ENCODE measurements around the gene ARTN.
A peak's percentile ranks its signal among the peaks of the same experiment; 100 is the strongest.

Gene ARTN

DNA sequence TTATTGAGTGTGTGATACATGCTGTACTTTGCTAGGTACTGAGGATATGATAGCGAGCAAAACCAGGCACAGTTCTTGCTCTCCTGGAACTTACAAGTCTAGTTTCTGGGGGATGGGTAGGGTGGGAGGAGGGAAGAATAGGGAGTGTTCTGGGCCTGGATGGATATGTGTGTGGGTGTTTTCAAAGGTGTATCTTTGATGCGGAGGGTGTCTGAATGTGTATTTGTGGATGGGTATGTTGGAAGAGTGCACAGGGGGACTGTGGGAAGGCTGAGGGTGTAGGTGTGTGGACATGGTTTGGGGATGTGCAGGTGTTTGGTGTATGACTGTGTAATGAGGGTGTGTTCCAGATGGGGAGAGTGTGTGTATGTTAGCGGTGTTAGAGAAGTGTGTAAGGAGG, 31.7 kb downstream of the ARTN start:
- Histone ChIP-seq H3K4me3 (ENCODE audit: low read length) (no peak overlapping the region), H4K20me1 (ENCODE audit: insufficient read depth, low read length) (no peaks in the 10 kb centered on the region), H3K9ac (ENCODE audit: low read length) (no peak overlapping the region), H3K79me2 (ENCODE audit: low read length) (peaks cover 5% of the 10 kb centered on the region), H3K36me3 (replicated peaks; ENCODE audit: low read depth, low read length) (no peaks in the 10 kb centered on the region), H2AFZ (ENCODE audit: low read depth, low read length) (no peak overlapping the region), H3K27me3 (ENCODE audit: low read depth, low read length) (no peaks in the 10 kb centered on the region), H3K9me3 (ENCODE audit: insufficient read depth, low read length) (no peaks in the 10 kb centered on the region), H3K27ac (ENCODE audit: low read length) (no peak overlapping the region), H3K4me2 (ENCODE audit: low read length) (no peak overlapping the region), H3K4me1 (ENCODE audit: low read length) (peaks cover 4% of the 10 kb centered on the region; the same call in 1 of the 2 replicates)
- TF ChIP-seq, protein P1, sequence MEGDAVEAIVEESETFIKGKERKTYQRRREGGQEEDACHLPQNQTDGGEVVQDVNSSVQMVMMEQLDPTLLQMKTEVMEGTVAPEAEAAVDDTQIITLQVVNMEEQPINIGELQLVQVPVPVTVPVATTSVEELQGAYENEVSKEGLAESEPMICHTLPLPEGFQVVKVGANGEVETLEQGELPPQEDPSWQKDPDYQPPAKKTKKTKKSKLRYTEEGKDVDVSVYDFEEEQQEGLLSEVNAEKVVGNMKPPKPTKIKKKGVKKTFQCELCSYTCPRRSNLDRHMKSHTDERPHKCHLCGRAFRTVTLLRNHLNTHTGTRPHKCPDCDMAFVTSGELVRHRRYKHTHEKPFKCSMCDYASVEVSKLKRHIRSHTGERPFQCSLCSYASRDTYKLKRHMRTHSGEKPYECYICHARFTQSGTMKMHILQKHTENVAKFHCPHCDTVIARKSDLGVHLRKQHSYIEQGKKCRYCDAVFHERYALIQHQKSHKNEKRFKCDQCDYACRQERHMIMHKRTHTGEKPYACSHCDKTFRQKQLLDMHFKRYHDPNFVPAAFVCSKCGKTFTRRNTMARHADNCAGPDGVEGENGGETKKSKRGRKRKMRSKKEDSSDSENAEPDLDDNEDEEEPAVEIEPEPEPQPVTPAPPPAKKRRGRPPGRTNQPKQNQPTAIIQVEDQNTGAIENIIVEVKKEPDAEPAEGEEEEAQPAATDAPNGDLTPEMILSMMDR (IDR thresholded peaks at IDR 0.05; ENCODE audit: low read depth, low read length) = no peak
- no peak for TF ChIP-seq EZH2phosphoT487 (IDR thresholded peaks at IDR 0.05; ENCODE audit: low read depth)

DNA sequence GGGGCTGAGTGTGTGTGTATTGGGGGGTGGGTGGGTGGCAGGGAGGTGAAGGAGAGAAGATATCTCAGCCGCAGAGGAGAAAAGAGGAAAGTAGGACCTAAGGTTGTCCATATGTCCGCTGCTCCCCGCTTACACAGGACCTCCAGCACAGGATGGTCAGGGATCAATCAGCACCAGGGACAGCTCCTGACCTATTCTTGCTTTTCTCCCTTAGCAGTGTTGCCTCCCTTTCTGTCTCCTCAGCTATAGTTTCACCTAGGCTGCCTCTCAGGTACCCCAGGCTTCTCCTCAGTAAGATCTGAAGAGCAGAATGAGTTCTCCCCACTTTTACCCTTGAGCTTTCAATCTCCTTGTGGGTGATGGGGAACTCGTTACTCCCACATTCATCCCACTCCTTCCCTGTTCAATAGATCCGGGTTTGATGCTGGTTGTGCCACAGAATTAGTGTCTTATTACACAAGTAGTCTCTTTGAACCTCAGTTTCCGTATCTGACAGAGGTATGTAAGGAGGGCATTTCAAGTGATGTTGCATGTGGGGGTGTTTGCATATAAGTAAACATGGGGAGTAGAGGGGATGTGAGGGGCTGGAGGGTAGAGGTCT, 34.8 kb downstream of the ARTN start:
- H3K79me2 ChIP-seq (ENCODE audit: low read length) = peaks cover 17% of the 10 kb centered on the region
- no peak overlapping the region for H3K4me3 ChIP-seq (ENCODE audit: low read length)
- H3K4me1 ChIP-seq (ENCODE audit: low read length) = peaks cover 9% of the 10 kb centered on the region
- no peak overlapping the region for H3K27ac ChIP-seq (ENCODE audit: low read length)
- no peaks in the 10 kb centered on the region for H3K36me3 ChIP-seq (replicated peaks; ENCODE audit: low read depth, low read length)
- no peak for TF ChIP-seq EZH2phosphoT487 (IDR thresholded peaks at IDR 0.05; ENCODE audit: low read depth)
- TF ChIP-seq, protein P1 (IDR thresholded peaks at IDR 0.05; ENCODE audit: low read depth, low read length) = no peak
- H2AFZ ChIP-seq (ENCODE audit: low read depth, low read length) = no peak overlapping the region
- H4K20me1 ChIP-seq (ENCODE audit: insufficient read depth, low read length) = no peaks in the 10 kb centered on the region
- no peak overlapping the region for H3K4me2 ChIP-seq (ENCODE audit: low read length)
- H3K27me3 ChIP-seq (ENCODE audit: low read depth, low read length) = no peaks in the 10 kb centered on the region
- H3K9me3 ChIP-seq (ENCODE audit: insufficient read depth, low read length) = no peaks in the 10 kb centered on the region
- no peak overlapping the region for H3K9ac ChIP-seq (ENCODE audit: low read length)

DNA sequence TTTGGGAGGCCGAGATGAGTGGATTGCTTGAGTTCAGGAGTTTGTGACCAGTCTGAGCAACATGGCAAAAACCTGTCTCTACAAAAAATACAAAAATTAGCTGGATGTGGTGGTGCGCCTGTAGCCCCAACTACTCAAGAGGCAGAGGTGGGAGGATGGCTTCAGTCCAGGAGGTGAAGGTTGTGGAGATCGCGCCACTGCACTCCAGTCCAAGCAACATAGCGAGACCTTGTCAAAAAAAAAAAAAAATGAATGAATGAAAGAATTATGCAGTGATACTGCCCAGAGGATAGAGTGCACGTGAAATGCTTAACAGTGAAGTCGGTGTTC, 35.8 kb downstream of the ARTN start:
- Histone ChIP-seq H3K4me3 (ENCODE audit: low read length) (peak overlapping the region; percentile 97), H3K9me3 (ENCODE audit: insufficient read depth, low read length) (no peaks in the 10 kb centered on the region), H3K27ac (ENCODE audit: low read length) (no peak overlapping the region), H3K4me1 (ENCODE audit: low read length) (peaks cover 15% of the 10 kb centered on the region), H3K36me3 (replicated peaks; ENCODE audit: low read depth, low read length) (no peaks in the 10 kb centered on the region), H3K9ac (ENCODE audit: low read length) (no peak overlapping the region), H2AFZ (ENCODE audit: low read depth, low read length) (no peak overlapping the region), H4K20me1 (ENCODE audit: insufficient read depth, low read length) (no peaks in the 10 kb centered on the region), H3K4me2 (ENCODE audit: low read length) (peak overlapping the region; percentile 81), H3K27me3 (ENCODE audit: low read depth, low read length) (no peaks in the 10 kb centered on the region), H3K79me2 (ENCODE audit: low read length) (peaks cover 17% of the 10 kb centered on the region)
- TF ChIP-seq, protein P1 (IDR thresholded peaks at IDR 0.05; ENCODE audit: low read depth, low read length) = no peak
- TF ChIP-seq EZH2phosphoT487 (IDR thresholded peaks at IDR 0.05; ENCODE audit: low read depth) = no peak

DNA sequence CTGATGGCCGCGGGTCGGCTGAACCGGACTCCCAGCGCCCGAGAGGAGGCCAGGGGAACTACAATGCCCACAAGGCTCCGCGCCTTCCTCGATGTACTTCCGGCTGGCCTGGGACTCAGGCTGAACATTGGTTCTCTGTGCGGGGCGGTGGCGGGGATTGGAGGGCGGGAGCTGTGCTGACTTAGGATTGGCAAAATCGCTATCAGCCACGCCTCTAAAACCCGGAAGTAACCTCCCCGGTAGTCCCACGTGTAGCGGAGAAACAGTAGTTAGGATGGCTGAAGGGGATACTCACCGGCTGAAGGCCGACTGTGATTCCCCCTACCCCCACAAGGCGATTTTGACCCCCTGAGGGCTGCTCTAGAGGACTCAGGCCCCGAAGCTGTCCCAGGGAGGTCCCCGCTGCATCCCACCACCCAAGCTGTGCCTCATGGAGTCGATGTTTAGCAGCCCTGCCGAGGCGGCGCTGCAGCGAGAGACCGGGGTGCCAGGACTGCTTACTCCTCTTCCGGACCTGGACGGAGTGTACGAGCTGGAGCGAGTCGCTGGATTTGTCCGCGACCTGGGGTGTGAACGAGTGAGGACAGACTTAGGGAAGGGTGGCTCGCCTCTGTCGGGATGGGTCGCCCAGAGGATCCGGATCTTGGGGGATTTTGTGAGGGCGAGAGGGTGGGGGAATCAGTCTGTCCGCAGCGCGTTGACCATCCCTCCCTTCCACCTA, 36.3 kb downstream of the ARTN start, which contains the start of gene DPH2:
DPH2 (plus strand) TSS at position 265 of the 721 bp plus-strand sequence; CDS start at position 431, 166 bp downstream.
- Histone ChIP-seq H3K4me1 (ENCODE audit: low read length) (peaks cover 15% of the 10 kb centered on the region), H3K9ac (ENCODE audit: low read length) (peak within 1 kb of the TSS; percentile 77), H3K9me3 (ENCODE audit: insufficient read depth, low read length) (no peaks in the 10 kb centered on the region), H3K4me3 (ENCODE audit: low read length) (peak within 1 kb of the TSS; percentile 97), H4K20me1 (ENCODE audit: insufficient read depth, low read length) (no peaks in the 10 kb centered on the region), H3K4me2 (ENCODE audit: low read length) (peak within 1 kb of the TSS; percentile 93), H3K27me3 (ENCODE audit: low read depth, low read length) (no peaks in the 10 kb centered on the region), H3K79me2 (ENCODE audit: low read length) (peaks cover 19% of the 10 kb centered on the region), H2AFZ (ENCODE audit: low read depth, low read length) (no peak within 1 kb of the TSS), H3K27ac (ENCODE audit: low read length) (no peak within 1 kb of the TSS), H3K36me3 (replicated peaks; ENCODE audit: low read depth, low read length) (no peaks in the 10 kb centered on the region)
- TF ChIP-seq EZH2phosphoT487 (IDR thresholded peaks at IDR 0.05; ENCODE audit: low read depth) = no peak
- TF ChIP-seq, protein P1 (IDR thresholded peaks at IDR 0.05; ENCODE audit: low read depth, low read length) = peak; percentile 14; the same call in 1 of the 2 replicates
